Measurements from ENCODE around the gene AFAP1.

- TF ChIP-seq, protein P1, sequence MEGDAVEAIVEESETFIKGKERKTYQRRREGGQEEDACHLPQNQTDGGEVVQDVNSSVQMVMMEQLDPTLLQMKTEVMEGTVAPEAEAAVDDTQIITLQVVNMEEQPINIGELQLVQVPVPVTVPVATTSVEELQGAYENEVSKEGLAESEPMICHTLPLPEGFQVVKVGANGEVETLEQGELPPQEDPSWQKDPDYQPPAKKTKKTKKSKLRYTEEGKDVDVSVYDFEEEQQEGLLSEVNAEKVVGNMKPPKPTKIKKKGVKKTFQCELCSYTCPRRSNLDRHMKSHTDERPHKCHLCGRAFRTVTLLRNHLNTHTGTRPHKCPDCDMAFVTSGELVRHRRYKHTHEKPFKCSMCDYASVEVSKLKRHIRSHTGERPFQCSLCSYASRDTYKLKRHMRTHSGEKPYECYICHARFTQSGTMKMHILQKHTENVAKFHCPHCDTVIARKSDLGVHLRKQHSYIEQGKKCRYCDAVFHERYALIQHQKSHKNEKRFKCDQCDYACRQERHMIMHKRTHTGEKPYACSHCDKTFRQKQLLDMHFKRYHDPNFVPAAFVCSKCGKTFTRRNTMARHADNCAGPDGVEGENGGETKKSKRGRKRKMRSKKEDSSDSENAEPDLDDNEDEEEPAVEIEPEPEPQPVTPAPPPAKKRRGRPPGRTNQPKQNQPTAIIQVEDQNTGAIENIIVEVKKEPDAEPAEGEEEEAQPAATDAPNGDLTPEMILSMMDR (IDR thresholded peaks at IDR 0.05) = no peak
- TF ChIP-seq ZFX (IDR thresholded peaks at IDR 0.05; ENCODE audit: borderline replicate concordance) = no peak
Observed at GRCh38 chr4:7816771-7817170, 122.9 kb downstream of the AFAP1 start.
